ENCODE results near the gene TULP1. TPM values are rescaled to one million over a fixed set of nuclear protein-coding genes. Genes with fewer than 3 reads are reported as not detected.

The TULP1 gene
- total RNA-seq, 1 experiment from 2014 or later, result not detected

- Histone ChIP-seq H3K4me1 (replicated peaks; ENCODE audit: insufficient read depth) (peaks cover 65% of the 10 kb centered on the region), H3K36me3 (ENCODE audit: low read depth) (no peaks in the 10 kb centered on the region), H3K27ac (no peak overlapping the region), H3K9me2 (ENCODE audit: insufficient read depth) (no peaks in the 10 kb centered on the region), H3F3A (ENCODE audit: insufficient read depth, low read depth) (peaks cover 32% of the 10 kb centered on the region), H3K4me3 (no peak overlapping the region), H3K9me3 (ENCODE audit: insufficient read depth, low read depth) (no peaks in the 10 kb centered on the region), H4K20me1 (ENCODE audit: insufficient read depth) (peaks cover 18% of the 10 kb centered on the region; the same call in 1 of the 2 replicates), H3K27me3 (ENCODE audit: insufficient read depth, low read depth) (no peaks in the 10 kb centered on the region), H2AFZ (no peak overlapping the region), H3K79me2 (ENCODE audit: low read depth) (peaks cover 84% of the 10 kb centered on the region), H3K4me2 (peak overlapping the region; percentile 64)
- no peak for DNase-seq
- intact Hi-C loops (cut with micrococcal nuclease; ENCODE audit: unreplicated experiment), result no loop called here
- ChIA-PET POLR2A (ENCODE audit: unreplicated experiment) (no interaction called here), CTCF (interaction anchor here (0.6 kb wide), 1 partner anchor 506 kb away, joined by 3 read pairs; no protein-coding TSS in a partner anchor)
- no TSS peak for BruUV-seq (replicated peaks)
- no peak for TF ChIP-seq EZH2 (IDR thresholded peaks at IDR 0.05; ENCODE audit: low read depth)
- TF ChIP-seq CTCF (conservative IDR thresholded peaks at IDR 0.05), result no peak
These were observed 21.7 kb downstream of the TULP1 start for GRCh38 chr6:35490821-35491557.

- ChIA-PET POLR2A (ENCODE audit: unreplicated experiment) (no interaction called here), CTCF (no interaction called here)
- TF ChIP-seq CTCF (conservative IDR thresholded peaks at IDR 0.05), result no peak
- no peak for TF ChIP-seq EZH2 (IDR thresholded peaks at IDR 0.05; ENCODE audit: low read depth)
- Histone ChIP-seq H3K4me1 (replicated peaks; ENCODE audit: insufficient read depth) (peaks cover 67% of the 10 kb centered on the region), H3K9me2 (ENCODE audit: insufficient read depth) (no peaks in the 10 kb centered on the region), H2AFZ (no peak overlapping the region), H3K79me2 (ENCODE audit: low read depth) (peaks cover 76% of the 10 kb centered on the region), H3K27me3 (ENCODE audit: insufficient read depth, low read depth) (no peaks in the 10 kb centered on the region), H3K36me3 (ENCODE audit: low read depth) (no peaks in the 10 kb centered on the region), H3K4me2 (no peak overlapping the region), H3F3A (ENCODE audit: insufficient read depth, low read depth) (peaks cover 40% of the 10 kb centered on the region), H3K9me3 (ENCODE audit: insufficient read depth, low read depth) (no peaks in the 10 kb centered on the region), H3K4me3 (no peak overlapping the region), H4K20me1 (ENCODE audit: insufficient read depth) (peaks cover 18% of the 10 kb centered on the region; the same call in 1 of the 2 replicates), H3K27ac (no peak overlapping the region)
- intact Hi-C loops (cut with micrococcal nuclease; ENCODE audit: unreplicated experiment), result no loop called here
- BruUV-seq (replicated peaks), result no TSS peak
- DNase-seq, result no peak
These were observed 22.5 kb downstream of the TULP1 start for GRCh38 chr6:35489995-35490791.

- Histone ChIP-seq H3K27ac (peak overlapping the region; percentile 26; the same call in 1 of the 2 replicates), H3K4me1 (replicated peaks; ENCODE audit: insufficient read depth) (peaks cover 78% of the 10 kb centered on the region), H3F3A (ENCODE audit: insufficient read depth, low read depth) (peaks cover 45% of the 10 kb centered on the region), H3K79me2 (ENCODE audit: low read depth) (peaks cover 65% of the 10 kb centered on the region), H3K4me2 (no peak overlapping the region), H4K20me1 (ENCODE audit: insufficient read depth) (peaks cover 14% of the 10 kb centered on the region; the same call in 1 of the 2 replicates), H3K9me3 (ENCODE audit: insufficient read depth, low read depth) (no peaks in the 10 kb centered on the region), H3K4me3 (no peak overlapping the region), H2AFZ (no peak overlapping the region), H3K36me3 (ENCODE audit: low read depth) (no peaks in the 10 kb centered on the region), H3K27me3 (ENCODE audit: insufficient read depth, low read depth) (no peaks in the 10 kb centered on the region), H3K9me2 (ENCODE audit: insufficient read depth) (no peaks in the 10 kb centered on the region)
- DNase-seq, result no peak
- ChIA-PET POLR2A (ENCODE audit: unreplicated experiment) (no interaction called here), CTCF (no interaction called here)
- TF ChIP-seq EZH2 (IDR thresholded peaks at IDR 0.05; ENCODE audit: low read depth) (no peak), CTCF (conservative IDR thresholded peaks at IDR 0.05) (no peak)
- intact Hi-C loops (cut with micrococcal nuclease; ENCODE audit: unreplicated experiment), result no loop called here
- BruUV-seq (replicated peaks), result no TSS peak
These were observed 23.6 kb downstream of the TULP1 start for GRCh38 chr6:35489066-35489465.

All from PC-9 (cell line).